Measurements from ENCODE around the gene FOLH1.
"Not testable (repeated sequence)": the region's sequence is repeated elsewhere in the genome, so short reads cannot be mapped to it uniquely, and the experiment has no call there.

GRCh38 chr11:49196775-49197174, 11.6 kb downstream of the FOLH1 start:
- TF ChIP-seq POLR2AphosphoS5 (IDR thresholded peaks at IDR 0.05; ENCODE audit: low read depth, low read length); POLR2A (IDR thresholded peaks at IDR 0.05; ENCODE audit: low read depth, low read length); TAF1 (IDR thresholded peaks at IDR 0.05; ENCODE audit: borderline replicate concordance, low read depth, low read length): not testable (repeated sequence)
